HS-5 (cell line): ENCODE data around the gene ZNF723.
"Not testable (repeated sequence)": the region's sequence is repeated elsewhere in the genome, so short reads cannot be mapped to it uniquely, and the experiment has no call there.

Experiments used
- DNase-seq: peaks from one replicate; pipeline ENCODE4 v3.0.0-alpha.2; 2012; ENCODE audit warnings: low read depth

The ZNF723 gene

DNA sequence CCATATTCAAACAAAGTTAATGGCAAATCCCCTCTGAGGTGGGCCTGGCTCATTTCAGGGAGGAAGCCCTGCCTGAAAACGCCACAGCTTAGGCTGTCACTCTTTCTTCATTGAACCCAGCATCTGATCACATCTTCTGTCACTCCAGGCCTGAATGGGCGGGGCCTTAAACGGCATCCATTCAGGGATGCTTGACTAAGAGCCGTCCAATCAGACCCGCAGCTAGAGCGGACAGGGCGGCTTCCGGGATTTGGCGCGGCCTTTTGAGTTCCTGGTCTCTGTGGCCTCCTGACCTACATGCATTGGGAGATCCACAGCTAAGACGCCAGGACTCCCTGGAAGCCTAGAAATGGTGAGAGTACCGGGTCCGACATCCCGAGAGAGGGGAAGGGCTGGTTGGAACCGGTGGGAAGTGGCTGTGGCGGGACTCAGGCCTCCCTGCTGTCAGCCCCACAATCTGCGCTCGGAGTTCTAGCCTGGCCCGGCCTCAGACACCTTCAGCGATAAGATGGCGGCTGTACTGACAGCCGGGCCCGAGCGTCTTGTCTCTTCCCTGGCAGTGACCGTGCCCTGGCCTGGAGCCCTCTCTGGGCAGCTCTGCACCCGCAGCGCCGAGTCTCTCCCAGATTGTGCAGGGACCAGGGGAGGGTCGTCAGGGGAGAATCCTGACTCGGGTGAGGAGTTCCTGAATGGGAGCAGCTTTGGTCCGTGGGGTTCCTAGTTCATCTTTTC is at the start of gene ZNF723:
TSS of gene ZNF723 (plus strand) at position 261 of the 732 bp plus-strand sequence. CDS start at position 350, 89 bp downstream.
- DNase-seq, result no peak

DNA sequence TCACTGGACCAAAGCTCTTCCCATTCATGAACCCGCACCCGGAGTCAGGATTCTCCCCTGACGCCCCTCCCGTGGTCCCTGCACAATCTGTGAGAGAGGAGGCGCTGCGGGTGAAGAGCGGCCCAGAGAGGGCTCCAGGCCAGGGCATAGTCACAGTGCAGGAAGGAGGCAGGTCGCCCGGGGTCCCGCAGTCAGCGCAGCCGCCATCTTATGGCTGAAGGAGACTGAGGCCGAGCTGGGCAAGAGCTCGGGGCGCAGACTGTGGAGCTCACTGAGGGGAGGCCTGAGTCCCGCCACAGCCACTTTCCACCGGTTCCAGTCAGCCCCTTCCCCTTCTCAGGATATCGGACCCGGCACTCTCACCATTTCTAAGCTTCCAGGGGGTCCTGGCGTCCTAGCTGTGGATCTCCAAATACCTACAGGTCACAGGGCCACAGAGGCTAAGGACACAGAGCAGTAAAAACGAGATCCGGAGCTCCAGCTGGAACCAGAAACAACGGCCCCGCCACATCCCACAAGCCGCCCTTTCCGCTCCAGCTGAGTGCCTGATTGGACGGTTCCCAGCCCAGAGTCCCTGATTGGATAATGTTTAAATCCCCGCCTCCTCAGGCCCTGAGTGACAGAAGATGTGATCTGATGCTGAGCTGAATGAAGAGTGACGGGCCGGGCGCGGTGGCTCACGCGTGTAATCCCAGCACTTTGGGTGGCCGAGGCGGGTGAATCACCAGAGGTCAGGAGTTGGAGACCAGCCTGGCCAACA is 48.3 kb upstream of the ZNF723 start, which contains the start of gene ZNF99:
TSS of gene ZNF99 (minus strand) at position 501 of the 760 bp plus-strand sequence. CDS start at position 366, 135 bp downstream.
- no peak for DNase-seq

DNA sequence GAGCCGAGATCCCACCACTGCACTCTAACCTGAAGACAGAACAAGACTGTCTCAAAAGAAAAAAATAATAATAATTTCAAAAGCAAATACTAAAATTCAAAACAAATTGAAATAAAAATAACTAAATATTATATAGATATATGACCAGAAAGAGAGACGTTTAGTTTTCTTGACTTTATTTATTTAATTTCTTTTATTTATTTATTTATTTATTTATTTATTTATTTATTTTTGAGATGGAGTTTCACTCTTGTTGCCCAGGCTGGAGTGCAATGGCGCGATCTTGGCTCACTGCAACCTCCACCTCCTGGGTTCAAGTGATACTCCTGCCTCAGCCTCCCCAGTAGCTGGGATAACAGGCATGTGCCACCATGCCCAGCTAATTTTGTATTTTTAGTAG is 39.2 kb upstream of the ZNF723 start:
- DNase-seq, result not testable (repeated sequence)

DNA sequence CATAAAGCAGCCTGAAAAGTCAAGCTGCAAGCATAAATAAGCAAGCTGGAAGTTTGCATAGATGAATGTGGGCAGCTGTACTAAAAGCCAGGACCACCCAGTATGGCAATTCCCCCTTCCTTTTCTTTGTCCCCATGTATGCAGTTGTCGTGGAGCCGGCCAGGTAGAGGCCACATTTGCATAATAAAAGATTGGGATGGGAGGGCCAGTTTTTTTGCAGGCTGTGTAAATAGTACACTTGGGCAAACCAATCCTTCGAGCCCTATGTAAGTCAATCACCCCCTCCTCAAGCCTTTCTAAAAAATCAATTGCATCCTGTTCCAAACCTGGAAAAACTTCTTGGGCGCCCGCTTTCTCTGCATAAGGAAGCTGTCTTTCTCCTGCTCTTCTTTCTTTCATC is 35.1 kb upstream of the ZNF723 start:
- DNase-seq, result no peak

DNA sequence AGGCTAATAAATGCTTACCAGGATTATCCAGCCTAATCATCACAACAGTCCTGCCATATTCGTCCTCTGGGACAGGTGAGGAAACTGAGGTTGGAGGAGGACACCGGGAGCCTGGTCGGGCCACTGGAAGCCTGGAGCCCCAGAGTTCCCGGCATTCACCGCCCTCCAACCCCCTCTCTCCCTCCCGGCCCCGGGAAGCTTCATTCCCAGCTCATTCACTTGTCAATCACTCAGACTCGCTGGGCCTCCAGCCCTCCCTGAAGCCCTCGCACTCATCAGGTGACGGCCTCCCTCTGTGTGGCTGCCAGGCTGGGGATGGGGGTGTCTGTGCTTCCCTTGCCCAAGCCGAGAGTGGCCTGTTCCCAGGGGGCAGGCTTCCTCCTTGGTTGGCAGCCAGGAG is 25.7 kb upstream of the ZNF723 start:
- no peak for DNase-seq

DNA sequence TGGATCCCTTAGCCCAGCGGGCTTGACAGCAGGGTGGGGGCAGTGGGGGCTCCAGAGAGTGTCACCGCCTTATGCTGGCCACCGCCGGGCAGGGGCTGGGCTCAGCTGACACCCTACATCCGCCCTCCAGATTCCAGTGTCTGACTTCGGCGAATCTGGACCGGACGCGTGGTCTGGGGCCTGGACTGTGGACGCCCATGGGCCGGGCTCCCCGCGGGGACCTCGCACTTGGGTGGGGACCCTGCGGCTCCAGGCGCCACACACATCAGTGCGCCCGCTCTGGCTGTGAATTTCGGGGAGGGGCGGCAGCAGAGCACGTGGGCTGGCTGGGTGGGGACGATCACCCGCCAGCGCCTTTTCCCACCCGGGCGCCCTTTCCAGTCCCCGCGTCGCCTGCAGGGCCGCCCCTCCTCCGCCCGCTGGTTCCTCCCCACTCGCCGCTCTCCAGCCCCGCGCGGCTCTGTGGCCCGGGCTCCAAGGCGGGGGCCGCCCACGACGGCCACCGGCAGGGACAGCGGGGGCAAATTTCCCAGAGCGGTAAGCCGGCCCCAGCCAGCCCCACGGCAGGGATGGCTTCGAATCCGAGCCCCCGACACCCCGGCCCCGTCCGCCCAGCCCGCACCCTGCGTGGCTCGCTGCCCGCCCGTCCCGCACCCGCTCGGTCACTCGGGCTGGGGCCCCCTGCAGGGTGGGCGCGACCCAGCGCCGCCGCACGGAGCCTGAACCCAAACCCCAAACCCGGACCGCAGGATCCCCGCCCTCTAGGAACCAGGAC is 24.8 kb upstream of the ZNF723 start:
- DNase-seq, result no peak

DNA sequence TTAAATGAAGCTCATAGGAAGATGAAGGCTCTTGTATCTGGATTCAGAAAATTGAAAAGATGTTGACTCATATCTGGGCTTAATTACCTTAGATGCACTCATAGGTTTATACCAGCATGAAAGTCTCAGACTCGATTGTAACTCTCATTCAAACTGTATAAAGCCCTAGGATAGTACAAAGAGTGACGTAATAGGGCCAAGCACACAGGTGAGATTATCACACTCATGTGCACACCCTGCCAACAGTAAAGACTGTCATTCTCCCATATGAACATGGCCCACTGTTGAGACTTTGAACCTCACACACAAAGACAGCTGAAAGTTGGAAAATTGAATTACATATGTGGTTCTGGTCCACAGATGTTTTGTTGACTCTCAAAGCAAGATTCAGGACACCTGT is 18.0 kb upstream of the ZNF723 start:
- DNase-seq, result no peak

DNA sequence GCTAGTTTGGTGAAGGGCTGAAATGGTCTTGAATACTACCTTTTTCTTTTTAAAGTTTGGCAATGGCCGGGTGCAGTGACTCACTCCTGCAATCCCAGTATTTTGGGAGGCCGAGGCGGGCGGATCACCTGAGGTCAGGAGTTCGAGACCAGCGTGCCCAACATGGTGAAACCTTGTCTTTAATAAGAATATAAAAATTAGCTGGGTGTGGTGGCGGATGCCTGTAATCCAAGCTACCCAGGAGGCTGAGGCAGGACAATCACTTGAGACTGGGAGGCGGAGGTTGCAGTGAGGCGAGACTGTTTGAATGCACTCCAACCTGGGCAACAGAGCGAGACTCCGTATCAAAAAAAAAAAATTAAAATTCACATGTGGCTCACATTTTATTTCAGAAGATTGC is 880 bp upstream of the ZNF723 start:
- no peak for DNase-seq

DNA sequence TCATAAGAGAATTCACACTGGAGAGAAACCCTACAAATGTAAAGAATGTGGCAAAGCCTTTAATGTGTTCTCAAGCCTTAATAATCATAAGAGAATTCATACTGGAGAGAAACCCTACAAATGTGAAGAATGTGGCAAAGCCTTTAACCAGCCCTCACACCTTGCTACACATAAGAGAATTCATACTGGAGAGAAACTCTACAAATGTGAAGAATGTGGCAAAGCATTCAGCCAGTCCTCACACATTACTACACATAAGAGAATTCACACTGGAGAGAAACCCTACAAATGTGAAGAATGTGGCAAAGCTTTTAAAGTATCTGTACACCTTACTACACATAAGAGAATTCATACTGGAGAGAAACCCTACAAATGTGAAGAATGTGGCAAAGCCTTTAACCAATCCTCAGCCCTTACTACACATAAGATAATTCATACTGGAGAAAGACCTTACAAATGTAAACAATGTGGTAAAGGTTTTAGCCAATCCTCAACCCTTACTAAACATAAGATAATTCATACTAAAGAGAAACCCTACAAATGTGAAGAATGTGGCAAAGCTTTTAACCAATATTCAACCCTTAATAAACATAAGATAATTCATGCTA is 25.7 kb downstream of the ZNF723 start:
- DNase-seq, result not testable (repeated sequence)

DNA sequence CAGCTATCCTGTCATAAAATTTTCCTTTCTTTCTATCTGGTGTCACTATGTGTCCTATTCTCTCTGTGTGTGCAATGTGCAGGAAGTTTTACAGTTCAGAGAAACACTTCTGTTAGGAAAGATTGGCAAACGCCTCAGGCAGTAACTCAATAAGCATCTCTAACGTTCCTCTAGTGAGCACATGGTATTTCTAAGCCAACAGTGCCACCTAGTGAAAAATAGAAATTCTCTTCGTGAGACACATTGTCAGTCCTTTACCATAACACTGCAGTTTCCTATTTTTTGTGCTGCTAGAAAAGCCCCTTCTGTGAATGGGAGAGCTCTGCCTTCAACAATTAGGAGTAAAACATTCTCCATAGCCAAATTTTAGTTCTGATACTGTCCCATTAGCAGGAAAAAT is 50.7 kb downstream of the ZNF723 start:
- DNase-seq, result no peak

DNA sequence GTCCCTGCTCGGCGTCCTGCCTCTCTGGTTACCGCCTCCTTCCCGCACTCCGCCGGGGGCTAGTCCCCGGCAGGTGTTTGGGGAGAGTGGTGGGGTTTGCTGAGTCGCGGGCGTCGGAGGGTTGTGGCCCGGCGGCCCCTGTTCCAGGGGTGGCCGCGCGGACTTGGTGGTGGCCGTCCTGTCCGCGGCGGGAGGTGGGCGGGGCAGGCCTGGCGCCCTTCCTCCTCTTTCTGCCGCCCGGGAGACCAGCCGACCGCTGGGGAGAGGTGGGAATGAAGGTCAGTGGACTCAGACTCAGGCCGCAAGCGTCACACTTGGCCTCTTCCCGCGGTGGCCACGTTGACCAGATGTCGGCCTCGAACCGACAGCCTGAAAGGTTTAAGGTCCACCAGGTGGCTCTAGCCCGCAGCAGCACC is 61.8 kb downstream of the ZNF723 start:
- no peak for DNase-seq

DNA sequence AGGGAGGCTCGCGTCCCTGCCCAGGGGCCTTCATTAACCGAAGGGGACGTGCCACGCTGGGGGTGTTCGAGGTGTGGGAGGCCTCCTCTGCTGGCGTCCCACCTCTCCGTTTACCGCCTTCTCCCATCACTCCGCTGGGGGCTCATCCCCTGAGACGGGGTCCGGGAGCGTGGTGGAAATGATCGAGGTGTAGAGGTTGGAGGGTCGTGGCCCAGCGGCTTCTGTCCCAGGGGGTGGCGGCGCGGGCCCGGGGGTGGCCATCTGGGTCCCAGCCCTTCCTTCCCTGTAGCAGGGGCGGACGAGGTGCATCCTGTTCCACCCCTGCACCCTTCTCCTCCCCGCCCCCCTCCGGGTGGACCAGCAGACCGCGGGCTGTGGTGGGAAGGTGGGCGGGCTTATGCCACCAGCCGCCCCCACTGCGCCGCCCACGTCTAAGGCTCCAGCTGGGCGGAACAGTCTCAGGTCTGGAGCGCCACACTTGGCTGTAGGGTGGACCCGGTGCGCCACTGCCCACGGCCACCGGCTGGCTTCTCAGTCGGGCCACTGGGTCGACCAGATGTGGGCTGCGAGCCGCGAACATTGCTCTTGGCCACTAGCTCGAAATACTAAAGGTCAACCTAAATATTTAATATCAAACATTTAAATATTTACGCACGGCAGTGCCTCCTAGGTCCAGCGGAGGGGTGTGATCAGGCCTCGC is 69.5 kb downstream of the ZNF723 start:
- no peak for DNase-seq
